DMS114 treated with DMSO at 0.1 percent for 48 hours (cell line): ENCODE data around the gene RPS21.

Experiments used
- DNase-seq: peaks from one replicate; lab custom pipeline; 2025; ENCODE audit not compliant: unreplicated experiment; lab: John Stamatoyannopoulos, UW

The RPS21 gene

GRCh38 chr20:62377064-62377461 is 9.8 kb upstream of the RPS21 start:
- no peak for DNase-seq

- no peak for DNase-seq
Observed at GRCh38 chr20:62377615-62378178, 9.2 kb upstream of the RPS21 start.

- DNase-seq: no peak
Observed at GRCh38 chr20:62378215-62378614, 8.7 kb upstream of the RPS21 start.

- no peak for DNase-seq
Observed at GRCh38 chr20:62381202-62381797, 5.6 kb upstream of the RPS21 start.

- DNase-seq: no peak
Observed at GRCh38 chr20:62381842-62382241, 5.1 kb upstream of the RPS21 start.

- peak; percentile 53 for DNase-seq
Observed at GRCh38 chr20:62382306-62383198, 4.4 kb upstream of the RPS21 start.

- DNase-seq: no peak
Observed at GRCh38 chr20:62387219-62387913, 463 bp downstream of the RPS21 start.

- DNase-seq: no peak
Observed at GRCh38 chr20:62387933-62388635, 1.2 kb downstream of the RPS21 start.

- DNase-seq: no peak
Observed at GRCh38 chr20:62388839-62389600, 2.1 kb downstream of the RPS21 start.

- DNase-seq: no peak
Observed at GRCh38 chr20:62389601-62390087, 2.7 kb downstream of the RPS21 start.

- no peak for DNase-seq
Observed at GRCh38 chr20:62390317-62391164, 3.6 kb downstream of the RPS21 start.

GRCh38 chr20:62391165-62392076 is 4.5 kb downstream of the RPS21 start:
- no peak for DNase-seq

GRCh38 chr20:62392077-62392418 is 5.1 kb downstream of the RPS21 start:
- no peak for DNase-seq

GRCh38 chr20:62392621-62393334 is 5.9 kb downstream of the RPS21 start:
- no peak for DNase-seq

- DNase-seq: no peak
Observed at GRCh38 chr20:62393335-62393665, 6.4 kb downstream of the RPS21 start.

GRCh38 chr20:62393830-62394229 is 6.9 kb downstream of the RPS21 start:
- DNase-seq: no peak
